Smooth muscle cell (in vitro differentiated cells): ENCODE results near the gene SLC28A2. TPM values are rescaled to one million over a fixed set of nuclear protein-coding genes. Genes with fewer than 3 reads are reported as not detected.

Experiments used
- DNase-seq: peaks from one replicate; lab custom pipeline; 2025; ENCODE audit not compliant: unreplicated experiment; lab: John Stamatoyannopoulos, UW
- H2AFZ ChIP-seq: fragments of 200-600 bp; sonication (generic); 2 replicates; pipeline ENCODE4 v1.6.0; 2016; ENCODE audit warnings: antibody characterized with exemption, low read depth, mild to moderate bottlenecking
- H3F3A ChIP-seq: fragments of 200-600 bp; sonication (generic); 2 replicates; pipeline ENCODE4 v1.6.0; 2017; ENCODE audit warnings: antibody characterized with exemption, low read depth
- H3K27ac ChIP-seq: fragments of 200-600 bp; sonication (generic); 2 replicates; pipeline ENCODE4 v1.5.1; 2016; ENCODE audit warnings: low read depth, mild to moderate bottlenecking
- H3K27me3 ChIP-seq: fragments of 200-600 bp; sonication (generic); 2 replicates; pipeline ENCODE4 v1.6.1; 2016; ENCODE audit warnings: low read depth, mild to moderate bottlenecking
- H3K36me3 ChIP-seq: fragments of 200-600 bp; sonication (generic); 2 replicates; pipeline ENCODE4 v1.5.1; 2016; ENCODE audit warnings: low read depth
- H3K4me1 ChIP-seq: fragments of 200-600 bp; sonication (generic); 2 replicates; pipeline ENCODE4 v1.5.1; 2016; ENCODE audit warnings: low read depth
- H3K4me2 ChIP-seq: fragments of 200-600 bp; sonication (generic); 2 replicates; pipeline ENCODE4 v1.6.0; 2016; ENCODE audit warnings: mild to moderate bottlenecking
- H3K4me3 ChIP-seq: fragments of 200-600 bp; sonication (generic); 2 replicates; pipeline ENCODE4 v1.5.1; 2016; ENCODE audit warnings: mild to moderate bottlenecking
- H3K79me2 ChIP-seq: fragments of 200-600 bp; sonication (generic); 2 replicates; pipeline ENCODE4 v1.6.0; 2016; ENCODE audit warnings: low read depth, mild to moderate bottlenecking
- H3K9ac ChIP-seq: fragments of 200-600 bp; sonication (generic); 2 replicates; pipeline ENCODE4 v1.6.0; 2016; ENCODE audit warnings: low read depth
- H3K9me3 ChIP-seq: fragments of 200-600 bp; sonication (generic); replicated peaks from 2 replicates; pipeline ENCODE4 v1.5.1; 2016; ENCODE audit warnings: low read depth
- H4K20me1 ChIP-seq: fragments of 200-600 bp; sonication (generic); 2 replicates; pipeline ENCODE4 v1.6.0; 2016; ENCODE audit warnings: low read depth
- WGBS: methylation state at CpG from one replicate; pipeline ENCODE4 v1.1.7; 2016; ENCODE audit warnings: low lambda C conversion rate; 5-methylcytosine and 5-hydroxymethylcytosine counted together
- polyA plus RNA-seq: library from polyadenylated mRNA; unstranded; fragments of >200 nt; fragmentation: Nextera tagmentation; extraction: Ambion mirVana; gene quantifications from 2 replicates; pipeline ENCODE4 v1.2.1, GENCODE V29; 2016
- total RNA-seq: library from RNA; depleted of rRNA; stranded (reverse); fragments of >200 nt; gene quantifications from 2 replicates; pipeline ENCODE4 v1.2.3, GENCODE V29; 2014
- TF ChIP-seq, protein P1 (sequence below): fragments of 200-600 bp; sonication (generic); IDR thresholded peaks from 2 replicates; pipeline ENCODE4 v1.5.1; 2017; ENCODE audit warnings: borderline replicate concordance, mild to moderate bottlenecking, antibody characterized with exemption; ENCODE audit not compliant: insufficient read depth, poor library complexity, severe bottlenecking

SLC28A2 gene
- total and polyA plus RNA-seq, 2 experiments from 2014 or later: not detected

DNA sequence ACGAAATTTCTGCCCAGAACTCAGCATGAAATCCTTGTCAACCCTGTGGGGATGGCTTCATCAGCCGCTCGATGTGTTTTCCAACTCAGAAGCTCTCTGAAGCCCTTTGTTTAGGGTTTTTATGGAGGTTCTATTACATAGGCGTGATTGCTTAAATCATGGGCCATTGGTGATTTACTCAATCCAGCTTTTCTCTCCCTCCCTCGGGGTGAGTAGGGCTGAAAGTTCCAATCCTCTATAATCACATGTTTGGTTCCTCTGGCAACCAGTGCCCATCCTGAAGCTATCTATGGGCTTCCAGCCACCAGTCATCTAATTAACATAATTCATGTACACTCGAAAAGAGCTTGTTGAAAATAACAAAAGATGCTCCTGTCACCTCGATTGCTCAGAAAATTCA lies 74.7 kb downstream of the SLC28A2 start:
- 69% methylated on average over 7 of the region's 7 CpGs for WGBS
- no peak for DNase-seq
- H3K9ac ChIP-seq: no peak overlapping the region

More for the DNA sequence above, 74.7 kb downstream of the SLC28A2 start:
- H3K36me3 ChIP-seq: no peaks in the 10 kb centered on the region
- H2AFZ ChIP-seq: no peak overlapping the region
- no peak overlapping the region for H3K4me3 ChIP-seq
- TF ChIP-seq, protein P1, sequence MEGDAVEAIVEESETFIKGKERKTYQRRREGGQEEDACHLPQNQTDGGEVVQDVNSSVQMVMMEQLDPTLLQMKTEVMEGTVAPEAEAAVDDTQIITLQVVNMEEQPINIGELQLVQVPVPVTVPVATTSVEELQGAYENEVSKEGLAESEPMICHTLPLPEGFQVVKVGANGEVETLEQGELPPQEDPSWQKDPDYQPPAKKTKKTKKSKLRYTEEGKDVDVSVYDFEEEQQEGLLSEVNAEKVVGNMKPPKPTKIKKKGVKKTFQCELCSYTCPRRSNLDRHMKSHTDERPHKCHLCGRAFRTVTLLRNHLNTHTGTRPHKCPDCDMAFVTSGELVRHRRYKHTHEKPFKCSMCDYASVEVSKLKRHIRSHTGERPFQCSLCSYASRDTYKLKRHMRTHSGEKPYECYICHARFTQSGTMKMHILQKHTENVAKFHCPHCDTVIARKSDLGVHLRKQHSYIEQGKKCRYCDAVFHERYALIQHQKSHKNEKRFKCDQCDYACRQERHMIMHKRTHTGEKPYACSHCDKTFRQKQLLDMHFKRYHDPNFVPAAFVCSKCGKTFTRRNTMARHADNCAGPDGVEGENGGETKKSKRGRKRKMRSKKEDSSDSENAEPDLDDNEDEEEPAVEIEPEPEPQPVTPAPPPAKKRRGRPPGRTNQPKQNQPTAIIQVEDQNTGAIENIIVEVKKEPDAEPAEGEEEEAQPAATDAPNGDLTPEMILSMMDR: no peak
- no peaks in the 10 kb centered on the region for H3K27me3 ChIP-seq
- H4K20me1 ChIP-seq: no peaks in the 10 kb centered on the region
- no peaks in the 10 kb centered on the region for H3F3A ChIP-seq
- no peak overlapping the region for H3K4me2 ChIP-seq
- H3K4me1 ChIP-seq: no peaks in the 10 kb centered on the region
- H3K27ac ChIP-seq: no peak overlapping the region
- no peaks in the 10 kb centered on the region for H3K79me2 ChIP-seq
- H3K9me3 ChIP-seq: no peaks in the 10 kb centered on the region

Other genes starting within 250 kb of the SLC28A2 start
- 13.1 and 26.8 TPM in 2 replicates for gene SORD, start 229.0 kb upstream of the SLC28A2 start, total RNA-seq
- gene SORD, start 229.0 kb upstream of the SLC28A2 start, polyA plus RNA-seq: 22.0 and 22.1 TPM in 2 replicates
- 0.36 and 1.4 TPM in 2 replicates for gene DUOX2, start 138.1 kb upstream of the SLC28A2 start, total RNA-seq
- 0.34 and 1.2 TPM in 2 replicates for gene DUOX2, start 138.1 kb upstream of the SLC28A2 start, polyA plus RNA-seq
- not detected in 2 replicates for gene DUOXA2, start 137.9 kb upstream of the SLC28A2 start, total RNA-seq
- gene DUOXA2, start 137.9 kb upstream of the SLC28A2 start, polyA plus RNA-seq: 0.24 TPM in 1 of 2 replicates, not detected in the other
- 6.0 and 7.6 TPM in 2 replicates for gene DUOXA1, start 122.4 kb upstream of the SLC28A2 start, total RNA-seq
- 2.8 and 7.9 TPM in 2 replicates for gene DUOXA1, start 122.4 kb upstream of the SLC28A2 start, polyA plus RNA-seq
- 3.5 and 4.4 TPM in 2 replicates for gene DUOX1, start 122.2 kb upstream of the SLC28A2 start, total RNA-seq
- gene DUOX1, start 122.2 kb upstream of the SLC28A2 start, polyA plus RNA-seq: 5.8 and 13.8 TPM in 2 replicates
- 11.7 and 41.3 TPM in 2 replicates for gene SHF, start 64.3 kb upstream of the SLC28A2 start, total RNA-seq
- gene SHF, start 64.3 kb upstream of the SLC28A2 start, polyA plus RNA-seq: 16.4 and 28.3 TPM in 2 replicates
- gene GATM, start 126.3 kb downstream of the SLC28A2 start, total RNA-seq: 0.67 and 1.1 TPM in 2 replicates
- 1.1 and 1.7 TPM in 2 replicates for gene GATM, start 126.3 kb downstream of the SLC28A2 start, polyA plus RNA-seq